Mesendoderm (in vitro differentiated cells): ENCODE measurements around the gene POLRMT.

Source experiments
- DNase-seq: peaks from one replicate; pipeline ENCODE4 v3.0.0; 2013
- H2AK5ac ChIP-seq: 2 replicates; pipeline ENCODE4 v1.6.1; 2013; ENCODE audit warnings: low read length, inconsistent platforms
- H2BK120ac ChIP-seq: 2 replicates; pipeline ENCODE4 v1.6.1; 2013; ENCODE audit warnings: low read depth, mild to moderate bottlenecking, low read length, moderate library complexity, mixed read lengths
- H2BK15ac ChIP-seq: replicated peaks from 2 replicates; pipeline ENCODE4 v1.6.1; 2013; ENCODE audit warnings: low read depth, mild to moderate bottlenecking, moderate library complexity
- H2BK5ac ChIP-seq: 2 replicates; pipeline ENCODE4 v1.6.1; 2013; ENCODE audit warnings: low read length, inconsistent platforms
- H3K18ac ChIP-seq: 2 replicates; pipeline ENCODE4 v1.6.1; 2013; ENCODE audit warnings: mild to moderate bottlenecking, low read length, mixed read lengths
- H3K23ac ChIP-seq: one replicate; pipeline ENCODE4 v1.6.1; 2013; ENCODE audit warnings: low read length
- H3K27ac ChIP-seq: 2 replicates; pipeline ENCODE4 v1.5.1; 2013; ENCODE audit warnings: low read depth, mild to moderate bottlenecking, inconsistent platforms, low read length, moderate library complexity
- H3K27me3 ChIP-seq: 2 replicates; pipeline ENCODE4 v1.6.1; 2013; ENCODE audit warnings: low read length, control low read depth, mild to moderate bottlenecking, inconsistent platforms; ENCODE audit not compliant: insufficient read depth, poor library complexity
- H3K36me3 ChIP-seq: 2 replicates; pipeline ENCODE4 v1.6.1; 2013; ENCODE audit warnings: low read length, inconsistent platforms; ENCODE audit not compliant: control insufficient read depth, insufficient read depth
- H3K4ac ChIP-seq: one replicate; pipeline ENCODE4 v1.6.1; 2013; ENCODE audit warnings: low read depth, mild to moderate bottlenecking, low read length, moderate library complexity
- H3K4me1 ChIP-seq: 2 replicates; pipeline ENCODE4 v1.6.1; 2013; ENCODE audit warnings: low read depth, low read length, inconsistent platforms; ENCODE audit not compliant: control insufficient read depth
- H3K4me2 ChIP-seq: 2 replicates; pipeline ENCODE4 v1.6.1; 2013; ENCODE audit warnings: low read length
- H3K4me3 ChIP-seq: 2 replicates; pipeline ENCODE4 v1.5.1; 2013; ENCODE audit warnings: mild to moderate bottlenecking, low read length
- H3K56ac ChIP-seq: one replicate; pipeline ENCODE4 v1.6.1; 2013; ENCODE audit warnings: low read length
- H3K79me1 ChIP-seq: 2 replicates; pipeline ENCODE4 v1.6.1; 2013; ENCODE audit warnings: low read length, inconsistent platforms
- H3K79me2 ChIP-seq: 2 replicates; pipeline ENCODE4 v1.6.1; 2013; ENCODE audit warnings: mild to moderate bottlenecking, low read length; ENCODE audit not compliant: control insufficient read depth, insufficient read depth
- H3K9ac ChIP-seq: 2 replicates; pipeline ENCODE4 v1.6.1; 2013; ENCODE audit warnings: low read length, inconsistent platforms
- H4K5ac ChIP-seq: one replicate; pipeline ENCODE4 v1.6.1; 2013; ENCODE audit warnings: low read length
- H4K8ac ChIP-seq: one replicate; pipeline ENCODE4 v1.6.1; 2013; ENCODE audit warnings: low read depth, mild to moderate bottlenecking, control low read depth, low read length, moderate library complexity
- WGBS: extraction: QIAGEN DNeasy Blood & Tissue Kit; methylation state at CpG from one replicate; pipeline ENCODE4 v1.1.7; 2013; ENCODE audit warnings: low lambda C conversion rate, missing lambda C conversion rate; ENCODE audit not compliant: insufficient coverage; ENCODE audit errors: extremely low coverage; 5-methylcytosine and 5-hydroxymethylcytosine counted together

Gene POLRMT

DNA sequence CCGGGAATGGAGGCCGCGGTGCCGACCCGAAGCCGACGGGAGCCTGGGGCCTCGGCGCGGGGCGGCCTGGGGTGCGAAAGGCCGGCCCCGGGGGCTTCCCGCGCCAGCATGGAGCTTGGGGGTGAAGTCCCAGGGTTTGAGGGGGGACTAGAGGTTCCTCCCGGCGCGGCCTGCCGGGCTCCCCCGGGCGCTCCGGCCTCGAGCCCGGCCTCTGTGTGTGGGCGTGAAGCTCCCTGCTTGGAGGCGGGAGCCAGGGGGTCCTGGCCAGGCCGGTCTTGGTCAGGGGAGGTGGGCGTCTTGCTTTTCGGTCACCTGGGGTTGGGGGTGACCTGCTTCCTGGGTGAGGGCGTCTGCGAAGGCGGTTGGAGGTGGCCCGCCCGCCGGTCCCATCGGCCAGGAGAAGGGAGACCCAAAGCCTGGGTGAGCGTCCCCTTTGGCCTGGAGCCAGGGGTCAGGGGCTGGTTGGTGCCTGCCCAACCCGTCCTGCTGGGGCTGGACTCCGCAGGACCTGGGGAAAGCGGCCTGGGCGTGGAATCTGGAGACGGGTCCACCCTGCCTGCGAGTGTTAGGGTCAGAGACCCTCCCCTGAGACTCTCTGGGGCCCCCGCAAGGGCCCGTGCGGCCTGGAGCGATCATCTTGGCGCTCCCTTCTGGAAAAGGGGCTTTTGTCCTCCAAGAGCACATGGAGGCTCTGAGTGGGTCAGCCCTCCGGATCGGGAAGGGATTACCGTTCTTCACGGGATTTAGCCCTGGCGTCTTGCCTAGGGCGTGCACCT, 60.4 kb downstream of the POLRMT start:
- H3K18ac ChIP-seq, result peak overlapping the region; percentile 90
- no peaks in the 10 kb centered on the region for H3K36me3 ChIP-seq
- H4K8ac ChIP-seq, result peak overlapping the region; percentile 82
- no peak overlapping the region for H2BK5ac ChIP-seq
- peak overlapping the region; percentile 97 for H3K9ac ChIP-seq
- H3K27ac ChIP-seq, result peak overlapping the region; percentile 56
- peak overlapping the region; percentile 66 for H2AK5ac ChIP-seq
- peak overlapping the region; percentile 81 for H3K4ac ChIP-seq
- peaks cover 4% of the 10 kb centered on the region for H3K79me1 ChIP-seq
- peak overlapping the region; percentile 96 for H3K56ac ChIP-seq
- H3K4me1 ChIP-seq, result peaks cover 5% of the 10 kb centered on the region
- no CpG with 5 or more reads among the region's 55 CpGs for WGBS
- peak overlapping the region; percentile 49 for H3K4me2 ChIP-seq
- no peaks in the 10 kb centered on the region for H3K27me3 ChIP-seq
- no peak overlapping the region for H2BK120ac ChIP-seq
- no peak overlapping the region for H4K5ac ChIP-seq
- peak overlapping the region; percentile 83 for H3K23ac ChIP-seq
- H3K79me2 ChIP-seq, result peaks cover 50% of the 10 kb centered on the region
- H3K4me3 ChIP-seq, result peak overlapping the region; percentile 87
- H2BK15ac ChIP-seq, result no peak overlapping the region
- DNase-seq, result peak; percentile 74

GRCh38 chr19:572140-572742, 61.1 kb downstream of the POLRMT start, which contains the start of gene BSG:
Gene BSG, plus strand, starts transcription at chr19:572596. Its CDS starts 39 bp downstream, at chr19:572635.
- H4K8ac ChIP-seq, result peak within 1 kb of the TSS; percentile 82
- no peak within 1 kb of the TSS for H2BK5ac ChIP-seq
- H2BK120ac ChIP-seq, result no peak within 1 kb of the TSS
- peak within 1 kb of the TSS; percentile 97 for H3K9ac ChIP-seq
- peak within 1 kb of the TSS; percentile 81 for H3K4ac ChIP-seq
- H3K4me1 ChIP-seq, result peaks cover 5% of the 10 kb centered on the region
- no CpG with 5 or more reads among the region's 79 CpGs for WGBS
- DNase-seq, result peak; percentile 99
- peaks cover 2% of the 10 kb centered on the region for H3K79me1 ChIP-seq
- H3K4me3 ChIP-seq, result peak within 1 kb of the TSS; percentile 87
- peak within 1 kb of the TSS; percentile 66 for H2AK5ac ChIP-seq
- no peak within 1 kb of the TSS for H2BK15ac ChIP-seq
- H3K27me3 ChIP-seq, result no peaks in the 10 kb centered on the region
- H3K56ac ChIP-seq, result peak within 1 kb of the TSS; percentile 96
- peak within 1 kb of the TSS; percentile 90 for H3K18ac ChIP-seq
- no peaks in the 10 kb centered on the region for H3K36me3 ChIP-seq
- H3K79me2 ChIP-seq, result peaks cover 44% of the 10 kb centered on the region
- H3K4me2 ChIP-seq, result peak within 1 kb of the TSS; percentile 97
- H3K23ac ChIP-seq, result peak within 1 kb of the TSS; percentile 89
- H3K27ac ChIP-seq, result peak within 1 kb of the TSS; percentile 74
- no peak within 1 kb of the TSS for H4K5ac ChIP-seq

- Histone ChIP-seq H2BK15ac (no peak overlapping the region), H4K5ac (no peak overlapping the region), H3K9ac (peak overlapping the region; percentile 70), H3K79me2 (peaks cover 37% of the 10 kb centered on the region), H2AK5ac (no peak overlapping the region), H3K56ac (peak overlapping the region; percentile 92), H3K4me3 (peak overlapping the region; percentile 48), H4K8ac (no peak overlapping the region), H3K23ac (peak overlapping the region; percentile 89), H3K4ac (no peak overlapping the region), H3K79me1 (no peaks in the 10 kb centered on the region), H3K27me3 (no peaks in the 10 kb centered on the region), H3K4me1 (peaks cover 5% of the 10 kb centered on the region), H3K18ac (no peak overlapping the region), H2BK5ac (no peak overlapping the region), H2BK120ac (no peak overlapping the region), H3K36me3 (no peaks in the 10 kb centered on the region), H3K27ac (peak overlapping the region; percentile 35), H3K4me2 (peak overlapping the region; percentile 97)
- no CpG with 5 or more reads among the region's 14 CpGs for WGBS
- peak; percentile 52 for DNase-seq
These were observed 61.8 kb downstream of the POLRMT start for GRCh38 chr19:571566-571974.

DNA sequence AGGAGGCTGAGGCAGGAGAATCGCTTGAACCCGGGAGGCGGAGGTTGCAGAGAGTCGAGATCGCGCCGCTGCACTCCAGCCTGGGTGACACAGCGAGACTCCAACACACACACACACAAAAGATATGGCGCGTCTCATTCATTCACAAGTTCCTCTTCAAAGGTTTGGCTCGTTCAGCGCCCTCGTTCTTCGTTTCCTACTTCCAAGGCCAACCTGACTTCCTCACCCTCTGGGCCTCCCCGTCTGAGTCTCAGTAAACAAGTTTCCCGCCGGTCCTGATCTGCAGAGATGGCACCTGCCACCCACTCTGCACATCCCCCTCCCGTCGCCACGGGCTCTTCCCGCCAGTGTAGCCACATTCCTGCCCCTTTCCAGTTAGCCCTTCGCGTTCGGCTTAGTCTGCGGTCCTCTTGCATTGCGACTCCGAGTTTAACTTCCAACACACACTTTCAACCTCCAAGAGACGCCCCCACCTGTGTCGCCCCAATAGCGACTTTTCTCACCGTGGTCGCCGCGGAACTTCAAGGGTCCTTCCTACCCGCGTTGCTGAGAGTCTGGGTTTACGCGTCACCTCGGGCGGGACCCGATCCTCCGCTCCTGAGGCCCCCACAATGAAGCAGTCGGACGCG, 62.3 kb downstream of the POLRMT start:
- H3K23ac ChIP-seq, result peak overlapping the region; percentile 89
- H3K79me1 ChIP-seq, result no peaks in the 10 kb centered on the region
- no peak overlapping the region for H4K5ac ChIP-seq
- no peaks in the 10 kb centered on the region for H3K27me3 ChIP-seq
- peak; percentile 74 for DNase-seq
- H3K4me1 ChIP-seq, result peaks cover 5% of the 10 kb centered on the region
- peak overlapping the region; percentile 97 for H3K4me2 ChIP-seq
- no peaks in the 10 kb centered on the region for H3K36me3 ChIP-seq
- H2AK5ac ChIP-seq, result no peak overlapping the region
- WGBS, result no CpG with 5 or more reads among the region's 45 CpGs
- no peak overlapping the region for H2BK15ac ChIP-seq
- peak overlapping the region; percentile 48 for H3K4me3 ChIP-seq
- H3K79me2 ChIP-seq, result peaks cover 33% of the 10 kb centered on the region
- peak overlapping the region; percentile 92 for H3K56ac ChIP-seq
- no peak overlapping the region for H2BK120ac ChIP-seq
- H3K27ac ChIP-seq, result peak overlapping the region; percentile 35
- H2BK5ac ChIP-seq, result no peak overlapping the region
- H3K4ac ChIP-seq, result no peak overlapping the region
- H3K9ac ChIP-seq, result peak overlapping the region; percentile 70
- H3K18ac ChIP-seq, result no peak overlapping the region
- no peak overlapping the region for H4K8ac ChIP-seq

DNA sequence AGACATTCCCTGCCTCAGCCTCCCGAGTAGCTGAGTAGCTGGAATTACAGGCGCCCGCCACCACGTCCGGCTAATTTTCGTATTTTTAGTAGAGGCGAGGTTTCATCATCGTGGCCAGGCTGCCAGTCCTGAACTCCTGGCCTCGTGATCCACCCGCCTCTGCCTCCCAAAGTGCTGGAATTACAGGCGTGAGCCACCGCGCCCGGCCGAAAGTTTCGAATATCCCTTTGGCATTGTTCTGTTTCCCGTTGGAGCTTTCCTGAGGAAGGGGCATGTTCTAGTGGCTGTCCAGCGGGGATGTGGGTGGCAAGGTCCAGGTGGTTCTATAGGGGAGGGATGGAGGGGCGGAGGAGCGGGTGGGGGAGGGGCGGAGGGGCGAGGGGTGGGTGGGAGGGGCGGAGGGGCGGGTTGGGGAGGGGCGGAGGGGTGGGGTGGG, 63.1 kb downstream of the POLRMT start:
- Histone ChIP-seq H3K18ac (no peak overlapping the region), H3K9ac (no peak overlapping the region), H2BK15ac (no peak overlapping the region), H3K4me2 (no peak overlapping the region), H3K56ac (no peak overlapping the region), H3K23ac (no peak overlapping the region), H3K4me3 (no peak overlapping the region), H3K4me1 (peaks cover 5% of the 10 kb centered on the region), H2BK5ac (no peak overlapping the region), H4K8ac (no peak overlapping the region), H3K27me3 (no peaks in the 10 kb centered on the region), H2AK5ac (no peak overlapping the region), H2BK120ac (no peak overlapping the region), H3K4ac (no peak overlapping the region), H3K79me1 (no peaks in the 10 kb centered on the region), H4K5ac (no peak overlapping the region), H3K36me3 (no peaks in the 10 kb centered on the region), H3K79me2 (peaks cover 26% of the 10 kb centered on the region), H3K27ac (no peak overlapping the region)
- no CpG with 5 or more reads among the region's 25 CpGs for WGBS
- DNase-seq, result no peak
